ENCODE results near the gene CD9. TPM values are rescaled to one million over a fixed set of nuclear protein-coding genes. Genes with fewer than 3 reads are reported as not detected.

Gene CD9
- total and polyA plus RNA-seq, 8 donors: 25.1 to 108 (median 33.8) TPM

- H3K4me1 ChIP-seq: peaks cover 0 to 8% (median 6%) of the 10 kb centered on the region in 3 donors
- no peaks in the 10 kb centered on the region for H3K9me3 ChIP-seq
- FAIRE-seq (no peak), DNase-seq (no peak), ATAC-seq (peak in 3 of 4 donors; percentile 22 to 39 (median 23))
- H3K27me3 ChIP-seq: no peaks in the 10 kb centered on the region
- H3K27ac ChIP-seq: no peak overlapping the region
- no peak overlapping the region for H3K4me3 ChIP-seq
- WGBS, 2 donors: 80 to 82% methylated on average over 19 to 21 of the region's 21 CpGs
- no peak for TF ChIP-seq CTCF (IDR thresholded peaks at IDR 0.05)
- intact Hi-C loops (cut with DNase I): loop anchor here in 1 of 3 donors (10.0 kb wide), 1 partner anchor 116 kb away; no protein-coding TSS in a partner anchor
- no peaks in the 10 kb centered on the region for H3K36me3 ChIP-seq
Observed at GRCh38 chr12:6180268-6181051, 19.7 kb upstream of the CD9 start.

GRCh38 chr12:6181166-6181565 is 19.0 kb upstream of the CD9 start:
- no peaks in the 10 kb centered on the region for H3K36me3 ChIP-seq
- no peak overlapping the region for H3K4me3 ChIP-seq
- H3K27me3 ChIP-seq: no peaks in the 10 kb centered on the region
- no peak for ATAC-seq
- no peak for TF ChIP-seq CTCF (IDR thresholded peaks at IDR 0.05)
- no peak for DNase-seq
- no peaks in the 10 kb centered on the region for H3K9me3 ChIP-seq
- FAIRE-seq: no peak
- 31 to 50% methylated on average over 1 of the region's 1 CpG for WGBS, 2 donors
- intact Hi-C loops (cut with DNase I): loop anchor here in 1 of 3 donors (10.0 kb wide), 1 partner anchor 116 kb away; no protein-coding TSS in a partner anchor
- no peak overlapping the region for H3K27ac ChIP-seq
- H3K4me1 ChIP-seq: peaks cover 0 to 8% (median 6%) of the 10 kb centered on the region in 3 donors

- Histone ChIP-seq H3K9me3 (no peaks in the 10 kb centered on the region), H3K27ac (peak overlapping the region in 2 of 4 donors; percentile 4 to 42), H3K36me3 (no peaks in the 10 kb centered on the region), H3K4me1 (peaks cover 0 to 8% (median 6%) of the 10 kb centered on the region in 3 donors), H3K27me3 (no peaks in the 10 kb centered on the region), H3K4me3 (no peak overlapping the region)
- 52 to 57% methylated on average over 17 of the region's 17 CpGs for WGBS, 2 donors
- TF ChIP-seq CTCF (IDR thresholded peaks at IDR 0.05): no peak
- no peak for DNase-seq
- no peak for ATAC-seq
- intact Hi-C loops (cut with DNase I): loop anchor here in 1 of 3 donors (10.0 kb wide), 1 partner anchor 117 kb away; no protein-coding TSS in a partner anchor
- no peak for FAIRE-seq
Observed at GRCh38 chr12:6181583-6182278, 18.5 kb upstream of the CD9 start.

- intact Hi-C loops (cut with DNase I): loop anchor here in 1 of 3 donors (10.0 kb wide), 1 partner anchor 118 kb away; no protein-coding TSS in a partner anchor
- no peak for TF ChIP-seq CTCF (IDR thresholded peaks at IDR 0.05)
- 45 to 50% methylated on average over 19 of the region's 19 CpGs for WGBS, 2 donors
- FAIRE-seq: no peak
- Histone ChIP-seq H3K4me1 (peaks cover 0 to 8% (median 6%) of the 10 kb centered on the region in 3 donors), H3K27me3 (no peaks in the 10 kb centered on the region), H3K27ac (peak overlapping the region in 2 of 4 donors; percentile 4 to 42), H3K4me3 (no peak overlapping the region), H3K36me3 (no peaks in the 10 kb centered on the region), H3K9me3 (no peaks in the 10 kb centered on the region)
- ATAC-seq: peak; percentile 14 to 62 (median 48)
- peak in 1 of 6 donors; percentile 47 for DNase-seq
Observed at GRCh38 chr12:6182279-6182898, 17.8 kb upstream of the CD9 start.

Measured in pancreas (tissue), 10 donors.